MCF 10A (cell line): ENCODE data around the gene OR6B2. TPM values are rescaled to one million over a fixed set of nuclear protein-coding genes. Genes with fewer than 3 reads are reported as not detected.

Source experiments
- BruUV-seq: library from RNA; stranded (reverse); fragments of 400-500 nt; replicated peaks from 2 replicates; lab custom pipeline; 2021; lab: Mats Ljungman, UMichigan
- CTCF ChIA-PET: fragments of 300-600 bp; sonication (Branson Sonifier 250); formaldehyde crosslinking; extraction: SDS; loops from one replicate; lab custom pipeline; 2021; ENCODE audit warnings: antibody characterized with exemption, inconsistent platforms; lab: Yijun Ruan, JAX
- POLR2A ChIA-PET: fragments of 300-600, 350-650 bp; sonication (Branson Sonifier 250); formaldehyde crosslinking; extraction: SDS; loops from one replicate; lab custom pipeline; 2020; ENCODE audit warnings: antibody characterized with exemption, inconsistent platforms; lab: Yijun Ruan, JAX
- DNase-seq: peaks from one replicate; pipeline ENCODE4 v3.0.0-alpha.2; 2018; ENCODE audit not compliant: unreplicated experiment
- H3K27ac Mint-ChIP-seq: one replicate; pipeline ENCODE4 v1.8.0; 2022; ENCODE audit warnings: mild to moderate bottlenecking, low read depth, mixed read lengths; ENCODE audit not compliant: unreplicated experiment
- H3K27me3 Mint-ChIP-seq: one replicate; pipeline ENCODE4 v1.8.0; 2022; ENCODE audit warnings: mixed read lengths; ENCODE audit not compliant: insufficient read depth, unreplicated experiment
- H3K36me3 Mint-ChIP-seq: one replicate; pipeline ENCODE4 v1.8.0; 2022; ENCODE audit warnings: mild to moderate bottlenecking, moderate library complexity, mixed read lengths; ENCODE audit not compliant: insufficient read depth, unreplicated experiment
- H3K4me1 Mint-ChIP-seq: one replicate; pipeline ENCODE4 v1.8.0; 2022; ENCODE audit warnings: mixed read lengths; ENCODE audit not compliant: insufficient read depth, unreplicated experiment
- H3K4me3 Mint-ChIP-seq: one replicate; pipeline ENCODE4 v1.8.0; 2022; ENCODE audit warnings: mild to moderate bottlenecking, moderate library complexity, mixed read lengths; ENCODE audit not compliant: unreplicated experiment
- H3K9me3 Mint-ChIP-seq: one replicate; pipeline ENCODE4 v1.8.0; 2022; ENCODE audit warnings: mixed read lengths; ENCODE audit not compliant: unreplicated experiment
- CTCF ChIP-seq: fragments of 200-600 bp; IDR thresholded peaks from one replicate; pipeline ENCODE4 v1.8.0; 2022; ENCODE audit warnings: antibody characterized with exemption, mild to moderate bottlenecking; ENCODE audit not compliant: unreplicated experiment
- intact Hi-C: fragments of 100-400 bp; cut with micrococcal nuclease; formaldehyde crosslinking; loops from 2 replicates; pipeline ENCODE4 v1.14.1; 2022
- total RNA-seq: library from RNA; stranded (reverse); gene quantifications from 2 replicates; pipeline ENCODE4 v1.2.3, GENCODE V29; 2022

OR6B2 gene
- total RNA-seq, 1 experiment from 2014 or later, result not detected

- H3K4me1 Mint-ChIP-seq, result no peaks in the 10 kb centered on the region
- no TSS peak for BruUV-seq
- intact Hi-C loops, result loop anchor here (5.0 to 10.0 kb wide), 3 partner anchors 101 to 958 kb away; no protein-coding TSS in a partner anchor
- no peaks in the 10 kb centered on the region for H3K27me3 Mint-ChIP-seq
- no peak for TF ChIP-seq CTCF
- H3K36me3 Mint-ChIP-seq, result peaks cover 37% of the 10 kb centered on the region
- no peak overlapping the region for H3K27ac Mint-ChIP-seq
- H3K9me3 Mint-ChIP-seq, result no peaks in the 10 kb centered on the region
- POLR2A ChIA-PET, result interaction anchor here (1.1 kb wide), 1 partner anchor 720 kb away, joined by 3 read pairs; no protein-coding TSS in a partner anchor
- no peak overlapping the region for H3K4me3 Mint-ChIP-seq
- CTCF ChIA-PET, result interaction anchor here (1.1 to 4.0 kb wide), 6 partner anchors 10 to 850 kb away, joined by 3 to 26 read pairs (median 6); no protein-coding TSS in a partner anchor
- no peak for DNase-seq
Observed at GRCh38 chr2:239993291-239993690, 36.9 kb downstream of the OR6B2 start.

GRCh38 chr2:239991689-239992314, 38.4 kb downstream of the OR6B2 start:
- ChIA-PET POLR2A (interaction anchor here (1.1 kb wide), 1 partner anchor 719 kb away, joined by 3 read pairs; no protein-coding TSS in a partner anchor), CTCF (interaction anchor here (0.5 to 4.0 kb wide), 34 partner anchors 9 to 1183 kb away, joined by 3 to 26 read pairs (median 4); partner anchors contain the start of gene NDUFA10)
- DNase-seq, result peak; percentile 57
- no peaks in the 10 kb centered on the region for H3K27me3 Mint-ChIP-seq
- no peaks in the 10 kb centered on the region for H3K4me1 Mint-ChIP-seq
- no peak overlapping the region for H3K27ac Mint-ChIP-seq
- H3K9me3 Mint-ChIP-seq, result no peaks in the 10 kb centered on the region
- intact Hi-C loops, result loop anchor here (2.0 to 10.0 kb wide), 4 partner anchors 100 to 957 kb away; no protein-coding TSS in a partner anchor
- BruUV-seq, result no TSS peak
- peak; percentile 82 for TF ChIP-seq CTCF
- no peak overlapping the region for H3K4me3 Mint-ChIP-seq
- H3K36me3 Mint-ChIP-seq, result peaks cover 52% of the 10 kb centered on the region

GRCh38 chr2:239990966-239991365, 39.3 kb downstream of the OR6B2 start:
- ChIA-PET POLR2A (no interaction called here), CTCF (interaction anchor here (0.6 to 4.0 kb wide), 15 partner anchors 12 to 170 kb away, joined by 3 to 26 read pairs (median 3); no protein-coding TSS in a partner anchor)
- Mint-ChIP-seq H3K27ac (no peak overlapping the region), H3K36me3 (peaks cover 60% of the 10 kb centered on the region), H3K4me3 (no peak overlapping the region), H3K9me3 (no peaks in the 10 kb centered on the region), H3K4me1 (no peaks in the 10 kb centered on the region), H3K27me3 (no peaks in the 10 kb centered on the region)
- TF ChIP-seq CTCF, result no peak
- no peak for DNase-seq
- no TSS peak for BruUV-seq
- intact Hi-C loops, result loop anchor here (2.0 to 10.0 kb wide), 4 partner anchors 99 to 956 kb away; no protein-coding TSS in a partner anchor

- Mint-ChIP-seq H3K4me1 (no peaks in the 10 kb centered on the region), H3K27ac (no peak overlapping the region), H3K36me3 (peaks cover 95% of the 10 kb centered on the region), H3K4me3 (no peak overlapping the region), H3K9me3 (peaks cover 9% of the 10 kb centered on the region), H3K27me3 (no peaks in the 10 kb centered on the region)
- TF ChIP-seq CTCF, result no peak
- DNase-seq, result no peak
- no TSS peak for BruUV-seq
- intact Hi-C loops, result no loop called here
- POLR2A ChIA-PET, result no interaction called here
- CTCF ChIA-PET, result interaction anchor here (1.6 kb wide), 1 partner anchor 161 kb away, joined by 5 read pairs; no protein-coding TSS in a partner anchor
Observed at GRCh38 chr2:239985356-239985755, 44.9 kb downstream of the OR6B2 start.
